Hepatocyte (in vitro differentiated cells): ENCODE results near the gene SMIM1. TPM values are rescaled to one million over a fixed set of nuclear protein-coding genes. Genes with fewer than 3 reads are reported as not detected.

Source experiments
- DNase-seq: peaks from one replicate; pipeline ENCODE4 v3.0.0-alpha.2; 2016; ENCODE audit warnings: low spot score
- H2AFZ ChIP-seq: fragments of 200-600 bp; sonication (generic); 2 replicates; pipeline ENCODE4 v1.6.0; 2016; ENCODE audit warnings: antibody characterized with exemption, mild to moderate bottlenecking
- H3K27ac ChIP-seq: fragments of 200-600 bp; sonication (generic); 2 replicates; pipeline ENCODE4 v1.5.1; 2016; ENCODE audit warnings: mild to moderate bottlenecking
- H3K27me3 ChIP-seq: fragments of 200-600 bp; sonication (generic); 2 replicates; pipeline ENCODE4 v1.6.1; 2016
- H3K36me3 ChIP-seq: fragments of 200-600 bp; sonication (generic); replicated peaks from 2 replicates; pipeline ENCODE4 v1.5.1; 2016; ENCODE audit warnings: low read depth; ENCODE audit not compliant: insufficient read depth
- H3K4me1 ChIP-seq: fragments of 200-600 bp; sonication (generic); 2 replicates; pipeline ENCODE4 v1.5.1; 2016; ENCODE audit warnings: mild to moderate bottlenecking, moderate library complexity; ENCODE audit not compliant: insufficient read depth
- H3K4me2 ChIP-seq: fragments of 200-600 bp; sonication (generic); 2 replicates; pipeline ENCODE4 v1.6.0; 2016
- H3K4me3 ChIP-seq: fragments of 200-600 bp; sonication (generic); 2 replicates; pipeline ENCODE4 v1.5.1; 2016; ENCODE audit warnings: mild to moderate bottlenecking
- H3K79me2 ChIP-seq: fragments of 200-600 bp; sonication (generic); 2 replicates; pipeline ENCODE4 v1.6.0; 2017; ENCODE audit warnings: mild to moderate bottlenecking
- H3K9me2 ChIP-seq: fragments of 200-600 bp; sonication (generic); replicated peaks from 2 replicates; pipeline ENCODE4 v1.6.0; 2017; ENCODE audit warnings: mild to moderate bottlenecking; ENCODE audit not compliant: insufficient read depth
- H3K9me3 ChIP-seq: fragments of 200-600 bp; sonication (generic); 2 replicates; pipeline ENCODE4 v1.5.1; 2016; ENCODE audit warnings: low read depth, mild to moderate bottlenecking
- H4K20me1 ChIP-seq: fragments of 200-600 bp; sonication (generic); 2 replicates; pipeline ENCODE4 v1.6.0; 2016; ENCODE audit warnings: mild to moderate bottlenecking; ENCODE audit not compliant: insufficient read depth, poor library complexity, severe bottlenecking
- EZH2 ChIP-seq: fragments of 200-600 bp; sonication (generic); IDR thresholded peaks from 2 replicates; pipeline ENCODE4 v1.6.1; 2016; ENCODE audit warnings: antibody characterized with exemption, mild to moderate bottlenecking, borderline replicate concordance
- EZH2phosphoT487 ChIP-seq: fragments of 200-600 bp; sonication (generic); IDR thresholded peaks from one replicate; pipeline ENCODE4 v1.6.1; 2018; ENCODE audit warnings: antibody characterized with exemption, mild to moderate bottlenecking, low read depth, moderate library complexity; ENCODE audit not compliant: unreplicated experiment, severe bottlenecking
- WGBS: methylation state at CpG from one replicate; pipeline ENCODE4 v1.1.6; 2016; ENCODE audit warnings: low lambda C conversion rate; ENCODE audit errors: missing lambda C conversion rate; 5-methylcytosine and 5-hydroxymethylcytosine counted together
- polyA plus RNA-seq: library from polyadenylated mRNA; unstranded; fragments of >200 nt; fragmentation: Nextera tagmentation; extraction: Ambion mirVana; gene quantifications from 2 replicates; pipeline ENCODE4 v1.2.1, GENCODE V29; 2016
- total RNA-seq: library from RNA; depleted of rRNA; stranded (reverse); fragments of >200 nt; gene quantifications from 2 replicates; pipeline ENCODE4 v1.2.3, GENCODE V29; 2014
- TF ChIP-seq, protein P1 (sequence below): fragments of 200-600 bp; sonication (generic); IDR thresholded peaks from 2 replicates; pipeline ENCODE4 v1.5.1; 2016; ENCODE audit warnings: antibody characterized with exemption, mild to moderate bottlenecking; ENCODE audit not compliant: poor library complexity

Gene SMIM1
- total and polyA plus RNA-seq, 2 experiments from 2014 or later: 21.0 to 118 TPM

GRCh38 chr1:3779912-3780416, 7.4 kb downstream of the SMIM1 start:
- Histone ChIP-seq H3K36me3 (no peaks in the 10 kb centered on the region), H3K4me3 (no peak overlapping the region), H3K4me2 (no peak overlapping the region), H3K9me3 (no peaks in the 10 kb centered on the region), H3K9me2 (no peaks in the 10 kb centered on the region), H2AFZ (no peak overlapping the region), H3K27ac (no peak overlapping the region), H3K27me3 (no peaks in the 10 kb centered on the region), H3K79me2 (no peaks in the 10 kb centered on the region), H4K20me1 (no peaks in the 10 kb centered on the region), H3K4me1 (peaks cover 16% of the 10 kb centered on the region)
- TF ChIP-seq EZH2 (no peak), EZH2phosphoT487 (no peak)
- TF ChIP-seq, protein P1, sequence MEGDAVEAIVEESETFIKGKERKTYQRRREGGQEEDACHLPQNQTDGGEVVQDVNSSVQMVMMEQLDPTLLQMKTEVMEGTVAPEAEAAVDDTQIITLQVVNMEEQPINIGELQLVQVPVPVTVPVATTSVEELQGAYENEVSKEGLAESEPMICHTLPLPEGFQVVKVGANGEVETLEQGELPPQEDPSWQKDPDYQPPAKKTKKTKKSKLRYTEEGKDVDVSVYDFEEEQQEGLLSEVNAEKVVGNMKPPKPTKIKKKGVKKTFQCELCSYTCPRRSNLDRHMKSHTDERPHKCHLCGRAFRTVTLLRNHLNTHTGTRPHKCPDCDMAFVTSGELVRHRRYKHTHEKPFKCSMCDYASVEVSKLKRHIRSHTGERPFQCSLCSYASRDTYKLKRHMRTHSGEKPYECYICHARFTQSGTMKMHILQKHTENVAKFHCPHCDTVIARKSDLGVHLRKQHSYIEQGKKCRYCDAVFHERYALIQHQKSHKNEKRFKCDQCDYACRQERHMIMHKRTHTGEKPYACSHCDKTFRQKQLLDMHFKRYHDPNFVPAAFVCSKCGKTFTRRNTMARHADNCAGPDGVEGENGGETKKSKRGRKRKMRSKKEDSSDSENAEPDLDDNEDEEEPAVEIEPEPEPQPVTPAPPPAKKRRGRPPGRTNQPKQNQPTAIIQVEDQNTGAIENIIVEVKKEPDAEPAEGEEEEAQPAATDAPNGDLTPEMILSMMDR: no peak
- no peak for DNase-seq
- WGBS: 94% methylated on average over 20 of the region's 20 CpGs

DNA sequence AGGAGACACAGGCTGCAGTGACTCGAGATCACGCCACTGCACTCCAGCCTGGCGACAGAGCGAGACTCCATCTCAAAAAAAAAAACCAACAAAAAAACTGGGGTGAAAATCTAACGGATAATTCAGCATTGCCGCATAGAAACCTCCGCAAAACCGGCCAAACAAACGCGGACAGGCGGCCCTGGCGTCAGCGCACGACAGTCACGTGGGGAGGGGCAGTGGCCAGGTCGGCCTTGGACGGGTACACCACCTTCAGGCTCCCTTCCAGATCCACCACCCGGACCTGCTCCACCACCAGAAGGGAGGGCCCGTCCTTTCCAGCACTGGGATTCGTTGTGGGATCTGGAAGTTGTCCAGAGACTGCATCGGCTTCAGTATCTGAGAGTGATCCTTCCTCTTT, 8.4 kb downstream of the SMIM1 start:
- Histone ChIP-seq H3K36me3 (peaks cover 5% of the 10 kb centered on the region), H3K9me3 (no peaks in the 10 kb centered on the region), H3K27ac (no peak overlapping the region), H2AFZ (no peak overlapping the region), H3K27me3 (no peaks in the 10 kb centered on the region), H3K79me2 (no peaks in the 10 kb centered on the region), H4K20me1 (no peaks in the 10 kb centered on the region), H3K4me3 (no peak overlapping the region), H3K4me2 (no peak overlapping the region), H3K9me2 (no peaks in the 10 kb centered on the region), H3K4me1 (peaks cover 7% of the 10 kb centered on the region)
- TF ChIP-seq EZH2phosphoT487 (no peak), EZH2 (no peak)
- TF ChIP-seq, protein P1: no peak
- WGBS: 96% methylated on average over 20 of the region's 21 CpGs
- DNase-seq: no peak

GRCh38 chr1:3783651-3784474, 11.3 kb downstream of the SMIM1 start:
- Histone ChIP-seq H3K4me1 (no peaks in the 10 kb centered on the region), H2AFZ (no peak overlapping the region), H3K27ac (no peak overlapping the region), H3K27me3 (no peaks in the 10 kb centered on the region), H3K79me2 (peaks cover 8% of the 10 kb centered on the region), H3K9me3 (no peaks in the 10 kb centered on the region), H3K9me2 (no peaks in the 10 kb centered on the region), H4K20me1 (peaks cover 15% of the 10 kb centered on the region), H3K4me2 (no peak overlapping the region), H3K4me3 (no peak overlapping the region), H3K36me3 (peaks cover 5% of the 10 kb centered on the region)
- 98% methylated on average over 27 of the region's 30 CpGs for WGBS
- no peak for DNase-seq
- TF ChIP-seq, protein P1: no peak
- no peak for TF ChIP-seq EZH2
- TF ChIP-seq EZH2phosphoT487: no peak
